Astrocyte of the spinal cord (primary cell): Measurements from ENCODE around the gene DYRK1A.

Source experiments
- DNase-seq: peaks from one replicate; pipeline ENCODE4 v3.0.0; 2011; ENCODE audit warnings: low read depth, low spot score
- H3K4me3 ChIP-seq: 2 replicates; pipeline ENCODE4 v1.5.1; 2011; ENCODE audit warnings: low read depth, mild to moderate bottlenecking, low read length, moderate library complexity
- CTCF ChIP-seq: IDR thresholded peaks from 2 replicates; pipeline ENCODE4 v1.5.1; 2012; ENCODE audit warnings: low read depth, mild to moderate bottlenecking, low read length, inconsistent platforms
- in situ Hi-C: cut with HindIII; loops from 2 replicates; pipeline ENCODE4 v1.10.0; 2017; ENCODE audit warnings: low sequenced_read_pairs

The DYRK1A gene

GRCh38 chr21:37507716-37508115 is 141.1 kb downstream of the DYRK1A start:
- no peak for DNase-seq
- no peak for TF ChIP-seq CTCF
- in situ Hi-C loops = no loop called here
- no peak overlapping the region for H3K4me3 ChIP-seq

- TF ChIP-seq CTCF = no peak
- DNase-seq = no peak
- in situ Hi-C loops = no loop called here
- no peak overlapping the region for H3K4me3 ChIP-seq
Measured at GRCh38 chr21:37508341-37508740, 141.8 kb downstream of the DYRK1A start.

- H3K4me3 ChIP-seq = no peak overlapping the region
- TF ChIP-seq CTCF = no peak
- DNase-seq = peak; percentile 48
- in situ Hi-C loops = no loop called here
Measured at GRCh38 chr21:37509802-37510393, 143.3 kb downstream of the DYRK1A start.

GRCh38 chr21:37511848-37512247 is 145.3 kb downstream of the DYRK1A start:
- DNase-seq = no peak
- no peak overlapping the region for H3K4me3 ChIP-seq
- TF ChIP-seq CTCF = no peak
- in situ Hi-C loops = no loop called here

GRCh38 chr21:37513383-37513782 is 146.8 kb downstream of the DYRK1A start:
- no peak overlapping the region for H3K4me3 ChIP-seq
- in situ Hi-C loops = no loop called here
- TF ChIP-seq CTCF = no peak
- DNase-seq = no peak

GRCh38 chr21:37514038-37514667 is 147.6 kb downstream of the DYRK1A start:
- TF ChIP-seq CTCF = no peak
- in situ Hi-C loops = no loop called here
- DNase-seq = no peak
- no peak overlapping the region for H3K4me3 ChIP-seq

GRCh38 chr21:37516998-37517397 is 150.4 kb downstream of the DYRK1A start:
- no peak overlapping the region for H3K4me3 ChIP-seq
- in situ Hi-C loops = no loop called here
- no peak for DNase-seq
- TF ChIP-seq CTCF = no peak
